ENCODE measurements around the gene GRIK4.

Gene GRIK4

DNA sequence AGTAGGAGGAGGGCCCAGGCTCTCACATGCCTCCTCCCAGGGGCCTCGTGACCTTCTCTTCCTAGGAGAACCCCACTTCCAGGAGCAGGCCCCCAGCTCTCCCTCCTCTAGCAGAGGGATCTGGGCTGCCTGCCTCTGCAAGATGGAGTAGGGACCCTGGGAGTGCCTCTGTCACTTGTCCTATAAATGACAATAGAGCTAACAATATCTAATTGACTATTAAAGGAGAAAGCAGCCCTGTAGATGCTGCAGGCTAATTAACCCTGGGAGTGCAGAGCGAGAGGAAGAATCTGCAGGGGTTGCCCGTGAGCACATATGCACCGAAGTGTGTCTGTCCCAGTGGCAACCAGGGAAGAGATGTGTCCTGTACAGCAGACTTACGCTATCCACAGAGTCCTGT is 184.4 kb downstream of the GRIK4 start:
- no peak overlapping the region for H3K4me3 ChIP-seq (ENCODE audit: low read length)
- no peak for DNase-seq (ENCODE audit: low read depth)
- no peak for TF ChIP-seq CTCF (IDR thresholded peaks at IDR 0.05; ENCODE audit: insufficient read depth, low read depth, low read length, missing control alignments)

DNA sequence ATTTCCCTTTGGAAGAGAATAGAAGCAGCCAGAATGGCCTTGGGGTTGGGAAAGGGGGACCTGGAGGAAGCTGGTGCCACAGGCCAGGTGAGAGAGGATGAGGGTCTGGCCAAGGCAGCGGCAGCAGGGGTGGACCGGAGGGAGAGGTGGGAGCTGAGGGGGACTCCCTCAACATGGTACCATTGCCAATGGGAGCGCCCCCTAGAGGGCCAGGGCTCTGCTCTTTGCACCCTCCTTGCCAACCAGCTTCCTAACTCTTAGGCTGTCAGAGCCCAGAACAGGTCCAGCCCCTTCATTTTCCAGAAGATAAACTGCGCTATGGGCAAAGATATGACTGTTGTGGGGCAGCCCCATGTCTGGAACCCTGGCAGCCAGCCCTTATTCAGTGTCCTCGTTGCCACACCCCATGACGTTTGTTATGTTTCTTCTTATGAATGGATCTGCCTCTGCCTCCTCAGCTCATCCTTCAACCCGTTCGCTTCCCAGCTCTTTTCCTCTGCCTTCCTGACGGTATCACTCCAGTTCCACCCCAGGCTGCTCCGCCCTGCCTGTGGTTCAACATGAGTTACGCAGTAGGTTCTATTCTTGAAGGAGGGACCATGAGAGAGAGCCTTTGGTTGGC is 185.2 kb downstream of the GRIK4 start:
- TF ChIP-seq CTCF (IDR thresholded peaks at IDR 0.05; ENCODE audit: insufficient read depth, low read depth, low read length, missing control alignments), result no peak
- no peak for DNase-seq (ENCODE audit: low read depth)
- no peak overlapping the region for H3K4me3 ChIP-seq (ENCODE audit: low read length)

DNA sequence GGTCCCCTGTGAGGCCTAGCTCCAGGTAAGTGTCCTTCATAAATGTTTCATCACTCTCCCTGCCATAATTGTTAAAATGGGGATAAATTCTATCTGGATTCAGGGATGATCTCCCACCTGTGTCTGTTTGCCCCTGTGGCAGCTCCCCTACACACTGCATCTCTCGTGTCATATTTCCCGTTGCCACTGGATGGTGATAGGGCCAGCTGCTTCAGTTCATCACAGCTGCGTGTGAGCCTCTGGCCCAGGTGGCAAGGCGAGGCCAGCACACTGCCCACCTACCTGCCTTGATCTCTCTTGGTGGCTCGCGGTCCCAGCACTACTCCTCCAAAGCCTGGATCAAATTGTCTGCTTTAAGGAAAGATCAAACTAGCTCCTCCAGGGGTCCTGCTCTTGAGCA is 187.4 kb downstream of the GRIK4 start:
- no peak for DNase-seq (ENCODE audit: low read depth)
- TF ChIP-seq CTCF (IDR thresholded peaks at IDR 0.05; ENCODE audit: insufficient read depth, low read depth, low read length, missing control alignments), result no peak
- no peak overlapping the region for H3K4me3 ChIP-seq (ENCODE audit: low read length)

GRCh38 chr11:120702656-120703055 is 191.1 kb downstream of the GRIK4 start:
- no peak for DNase-seq (ENCODE audit: low read depth)
- no peak for TF ChIP-seq CTCF (IDR thresholded peaks at IDR 0.05; ENCODE audit: insufficient read depth, low read depth, low read length, missing control alignments)
- H3K4me3 ChIP-seq (ENCODE audit: low read length), result no peak overlapping the region

DNA sequence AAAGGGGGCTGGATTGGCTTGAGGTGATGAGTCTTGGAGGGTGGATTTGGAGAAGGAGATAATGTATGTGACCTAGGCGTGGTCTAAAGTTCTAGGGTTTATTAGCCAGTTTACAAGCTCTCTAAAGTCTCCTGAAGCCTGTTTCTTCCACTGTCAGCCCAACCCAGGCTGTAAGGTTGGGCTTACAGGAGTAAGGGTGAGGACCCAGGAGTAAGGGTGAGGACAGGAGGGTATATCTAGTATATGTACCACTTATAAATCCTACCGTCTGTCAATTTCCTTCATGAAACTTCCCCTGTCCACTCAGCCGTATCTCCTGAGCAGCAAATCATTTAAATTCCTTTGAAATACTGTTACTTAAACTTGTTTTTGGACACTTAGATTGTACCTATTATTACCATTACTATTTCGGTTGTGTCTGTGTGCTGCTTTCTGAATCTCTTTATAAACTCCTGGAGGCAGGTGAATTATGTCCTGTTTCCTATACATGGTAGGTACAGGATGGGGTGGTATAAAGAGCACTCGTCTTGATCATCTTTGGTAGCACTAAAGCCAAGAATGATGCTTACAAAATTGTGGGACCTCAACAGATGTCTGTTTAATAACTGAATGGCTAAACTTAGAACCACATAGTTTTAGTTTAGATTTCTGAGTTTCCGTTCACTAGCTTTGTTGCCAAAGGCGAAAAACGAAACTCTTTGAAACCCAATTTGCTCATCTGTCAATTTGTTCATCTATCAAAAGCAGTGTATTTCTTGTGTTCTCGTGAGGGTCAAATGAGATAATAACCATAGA is 192.0 kb downstream of the GRIK4 start:
- TF ChIP-seq CTCF (IDR thresholded peaks at IDR 0.05; ENCODE audit: insufficient read depth, low read depth, low read length, missing control alignments), result no peak
- no peak for DNase-seq (ENCODE audit: low read depth)
- H3K4me3 ChIP-seq (ENCODE audit: low read length), result no peak overlapping the region

GRCh38 chr11:120704256-120704750 is 192.8 kb downstream of the GRIK4 start:
- TF ChIP-seq CTCF (IDR thresholded peaks at IDR 0.05; ENCODE audit: insufficient read depth, low read depth, low read length, missing control alignments), result no peak
- no peak for DNase-seq (ENCODE audit: low read depth)
- no peak overlapping the region for H3K4me3 ChIP-seq (ENCODE audit: low read length)
